Mesothelial cell of epicardium (in vitro differentiated cells): Measurements from ENCODE around the gene SYTL1. TPM values are rescaled to one million over a fixed set of nuclear protein-coding genes. Genes with fewer than 3 reads are reported as not detected.

ENCODE experiments used
- DNase-seq, 2 experiments: peaks; one replicate each; pipeline ENCODE4 v3.0.0; 2021; ENCODE audit warnings: low spot score in 2 of 2; ENCODE audit not compliant: unreplicated experiment in 2 of 2
- H3K27ac Mint-ChIP-seq: 2 replicates; pipeline ENCODE4 v1.8.0; 2021; ENCODE audit warnings: mixed read lengths
- H3K27me3 Mint-ChIP-seq: 2 replicates; pipeline ENCODE4 v1.8.0; 2021; ENCODE audit warnings: low read depth, mixed read lengths
- H3K36me3 Mint-ChIP-seq: 2 replicates; pipeline ENCODE4 v1.8.0; 2021; ENCODE audit warnings: mixed read lengths
- H3K4me1 Mint-ChIP-seq: 2 replicates; pipeline ENCODE4 v1.8.0; 2021; ENCODE audit warnings: mixed read lengths
- H3K4me3 Mint-ChIP-seq: 2 replicates; pipeline ENCODE4 v1.8.0; 2021; ENCODE audit warnings: mild to moderate bottlenecking, moderate library complexity, mixed read lengths
- H3K9me3 Mint-ChIP-seq: 2 replicates; pipeline ENCODE4 v1.8.0; 2021; ENCODE audit warnings: mixed read lengths
- CTCF ChIP-seq: fragments of 200-600 bp; sonication (generic); IDR thresholded peaks from one replicate; pipeline ENCODE4 v1.5.0; 2021; ENCODE audit warnings: antibody characterized with exemption; ENCODE audit not compliant: unreplicated experiment
- total RNA-seq: library from RNA; stranded (reverse); gene quantifications from 3 replicates; pipeline ENCODE4 v1.2.1, GENCODE V29; 2021

The SYTL1 gene
- total RNA-seq, 1 donor from 2014 or later = 42.8 TPM

- H3K27ac Mint-ChIP-seq = peak overlapping the region; percentile 80
- peaks cover 5% of the 10 kb centered on the region for H3K36me3 Mint-ChIP-seq
- no peak for DNase-seq
- no peak for TF ChIP-seq CTCF
- H3K4me3 Mint-ChIP-seq = peak overlapping the region; percentile 73
- no peaks in the 10 kb centered on the region for H3K9me3 Mint-ChIP-seq
- H3K27me3 Mint-ChIP-seq = no peaks in the 10 kb centered on the region
- H3K4me1 Mint-ChIP-seq = peaks cover 32% of the 10 kb centered on the region
Observed at GRCh38 chr1:27343639-27344025, 1.8 kb downstream of the SYTL1 start.

- Mint-ChIP-seq H3K27me3 (peaks cover under 1% of the 10 kb centered on the region), H3K4me1 (peaks cover 35% of the 10 kb centered on the region), H3K27ac (no peak overlapping the region), H3K9me3 (no peaks in the 10 kb centered on the region), H3K36me3 (peaks cover 5% of the 10 kb centered on the region), H3K4me3 (no peak overlapping the region)
- DNase-seq = no peak
- no peak for TF ChIP-seq CTCF
Observed at GRCh38 chr1:27345272-27345671, 3.5 kb downstream of the SYTL1 start.

GRCh38 chr1:27346357-27346756 lies 4.5 kb downstream of the SYTL1 start:
- Mint-ChIP-seq H3K27ac (no peak overlapping the region), H3K4me3 (no peak overlapping the region), H3K9me3 (no peaks in the 10 kb centered on the region), H3K4me1 (peaks cover 38% of the 10 kb centered on the region), H3K36me3 (peaks cover 5% of the 10 kb centered on the region), H3K27me3 (peaks cover 7% of the 10 kb centered on the region)
- no peak for TF ChIP-seq CTCF
- no peak for DNase-seq

- H3K4me3 Mint-ChIP-seq = no peak overlapping the region
- DNase-seq = no peak
- H3K27me3 Mint-ChIP-seq = peaks cover 7% of the 10 kb centered on the region
- H3K36me3 Mint-ChIP-seq = peaks cover 5% of the 10 kb centered on the region
- peaks cover 37% of the 10 kb centered on the region for H3K4me1 Mint-ChIP-seq
- no peaks in the 10 kb centered on the region for H3K9me3 Mint-ChIP-seq
- no peak for TF ChIP-seq CTCF
- H3K27ac Mint-ChIP-seq = no peak overlapping the region
Observed at GRCh38 chr1:27346991-27347624, 5.3 kb downstream of the SYTL1 start.

GRCh38 chr1:27348861-27349783 lies 7.3 kb downstream of the SYTL1 start:
- H3K4me1 Mint-ChIP-seq = peaks cover 18% of the 10 kb centered on the region
- TF ChIP-seq CTCF = no peak
- H3K9me3 Mint-ChIP-seq = no peaks in the 10 kb centered on the region
- peak overlapping the region; percentile 59 for H3K4me3 Mint-ChIP-seq
- peaks cover 7% of the 10 kb centered on the region for H3K27me3 Mint-ChIP-seq
- no peak for DNase-seq
- H3K36me3 Mint-ChIP-seq = peaks cover 5% of the 10 kb centered on the region
- peak overlapping the region; percentile 6 for H3K27ac Mint-ChIP-seq
